ENCODE measurements around the gene MAP3K9.

The MAP3K9 gene

DNA sequence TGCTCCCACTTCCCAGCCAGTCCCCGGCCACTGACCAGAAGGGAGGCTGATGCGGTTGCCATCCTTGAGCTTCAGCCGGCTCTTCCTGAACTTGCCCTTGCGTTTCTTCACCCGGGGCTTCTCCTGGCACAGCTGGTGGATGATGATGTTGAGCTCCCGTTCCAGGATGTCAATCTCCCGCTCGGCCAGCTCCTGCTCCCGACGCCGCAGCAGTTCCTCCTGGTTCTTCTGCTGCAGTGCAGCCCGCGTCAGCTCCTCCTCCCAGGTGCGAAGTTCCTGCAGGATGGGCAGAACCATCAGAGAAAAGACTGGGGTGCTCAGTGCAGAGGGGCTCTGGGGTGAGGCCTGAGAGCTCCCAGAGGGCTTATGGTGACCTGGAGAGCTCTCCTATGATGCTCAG is 67.0 kb downstream of the MAP3K9 start:
- H3K9me3 ChIP-seq (ENCODE audit: insufficient read depth, low read length), result no peaks in the 10 kb centered on the region
- H4K20me1 ChIP-seq (ENCODE audit: low read depth, low read length), result no peaks in the 10 kb centered on the region
- H3K4me2 ChIP-seq (ENCODE audit: low read depth, low read length, poor library complexity, severe bottlenecking), result no peak overlapping the region
- H3K27me3 ChIP-seq (ENCODE audit: low read length), result no peaks in the 10 kb centered on the region
- H3K36me3 ChIP-seq (ENCODE audit: low read length), result peaks cover 12% of the 10 kb centered on the region
- no peaks in the 10 kb centered on the region for H3K9me2 ChIP-seq (replicated peaks; ENCODE audit: insufficient read depth, low read length)
- TF ChIP-seq, protein P1, sequence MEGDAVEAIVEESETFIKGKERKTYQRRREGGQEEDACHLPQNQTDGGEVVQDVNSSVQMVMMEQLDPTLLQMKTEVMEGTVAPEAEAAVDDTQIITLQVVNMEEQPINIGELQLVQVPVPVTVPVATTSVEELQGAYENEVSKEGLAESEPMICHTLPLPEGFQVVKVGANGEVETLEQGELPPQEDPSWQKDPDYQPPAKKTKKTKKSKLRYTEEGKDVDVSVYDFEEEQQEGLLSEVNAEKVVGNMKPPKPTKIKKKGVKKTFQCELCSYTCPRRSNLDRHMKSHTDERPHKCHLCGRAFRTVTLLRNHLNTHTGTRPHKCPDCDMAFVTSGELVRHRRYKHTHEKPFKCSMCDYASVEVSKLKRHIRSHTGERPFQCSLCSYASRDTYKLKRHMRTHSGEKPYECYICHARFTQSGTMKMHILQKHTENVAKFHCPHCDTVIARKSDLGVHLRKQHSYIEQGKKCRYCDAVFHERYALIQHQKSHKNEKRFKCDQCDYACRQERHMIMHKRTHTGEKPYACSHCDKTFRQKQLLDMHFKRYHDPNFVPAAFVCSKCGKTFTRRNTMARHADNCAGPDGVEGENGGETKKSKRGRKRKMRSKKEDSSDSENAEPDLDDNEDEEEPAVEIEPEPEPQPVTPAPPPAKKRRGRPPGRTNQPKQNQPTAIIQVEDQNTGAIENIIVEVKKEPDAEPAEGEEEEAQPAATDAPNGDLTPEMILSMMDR (IDR thresholded peaks at IDR 0.05; ENCODE audit: insufficient read depth, low read length, poor library complexity, severe bottlenecking), result no peak
- no peak for TF ChIP-seq EZH2phosphoT487 (conservative IDR thresholded peaks at IDR 0.05; ENCODE audit: low read length)
- no peak overlapping the region for H3K4me3 ChIP-seq (ENCODE audit: insufficient read depth, low read length, poor library complexity, severe bottlenecking)
- no peaks in the 10 kb centered on the region for H3F3A ChIP-seq (ENCODE audit: insufficient read depth)
- H3K27ac ChIP-seq (ENCODE audit: low read depth, low read length), result no peak overlapping the region
- H2AFZ ChIP-seq (ENCODE audit: low read depth, low read length, severe bottlenecking), result no peak overlapping the region
- no peak overlapping the region for H3K9ac ChIP-seq (ENCODE audit: low read length)
- H3K79me2 ChIP-seq (ENCODE audit: insufficient read depth, low read length), result no peaks in the 10 kb centered on the region

DNA sequence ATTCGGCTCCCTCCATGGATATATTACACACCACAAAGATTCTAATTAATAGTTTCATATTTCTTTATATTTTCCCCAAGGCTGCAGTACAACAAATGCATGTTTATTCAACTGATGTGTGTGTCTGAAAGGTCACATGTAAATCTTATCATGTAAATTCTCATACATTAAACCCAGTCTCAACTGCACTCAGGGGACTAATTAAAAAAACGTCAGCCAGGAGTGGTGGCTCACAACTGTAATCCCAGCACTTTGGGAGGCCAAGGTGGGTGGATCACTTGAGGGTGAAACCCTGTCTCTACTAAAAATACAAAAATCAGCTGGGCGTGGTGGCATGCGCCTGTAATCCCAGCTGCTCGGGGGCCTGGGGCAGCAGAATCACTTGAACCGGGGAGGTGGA is 67.8 kb downstream of the MAP3K9 start:
- H4K20me1 ChIP-seq (ENCODE audit: low read depth, low read length), result no peaks in the 10 kb centered on the region
- no peaks in the 10 kb centered on the region for H3K9me3 ChIP-seq (ENCODE audit: insufficient read depth, low read length)
- peaks cover 11% of the 10 kb centered on the region; the same call in 1 of the 2 replicates for H3K36me3 ChIP-seq (ENCODE audit: low read length)
- no peak overlapping the region for H2AFZ ChIP-seq (ENCODE audit: low read depth, low read length, severe bottlenecking)
- H3F3A ChIP-seq (ENCODE audit: insufficient read depth), result no peaks in the 10 kb centered on the region
- no peak for TF ChIP-seq EZH2phosphoT487 (conservative IDR thresholded peaks at IDR 0.05; ENCODE audit: low read length)
- TF ChIP-seq, protein P1 (IDR thresholded peaks at IDR 0.05; ENCODE audit: insufficient read depth, low read length, poor library complexity, severe bottlenecking), result no peak
- H3K4me3 ChIP-seq (ENCODE audit: insufficient read depth, low read length, poor library complexity, severe bottlenecking), result no peak overlapping the region
- H3K9ac ChIP-seq (ENCODE audit: low read length), result no peak overlapping the region
- H3K79me2 ChIP-seq (ENCODE audit: insufficient read depth, low read length), result no peaks in the 10 kb centered on the region
- no peaks in the 10 kb centered on the region for H3K27me3 ChIP-seq (ENCODE audit: low read length)
- H3K9me2 ChIP-seq (replicated peaks; ENCODE audit: insufficient read depth, low read length), result no peaks in the 10 kb centered on the region
- H3K4me2 ChIP-seq (ENCODE audit: low read depth, low read length, poor library complexity, severe bottlenecking), result no peak overlapping the region
- H3K27ac ChIP-seq (ENCODE audit: low read depth, low read length), result no peak overlapping the region

DNA sequence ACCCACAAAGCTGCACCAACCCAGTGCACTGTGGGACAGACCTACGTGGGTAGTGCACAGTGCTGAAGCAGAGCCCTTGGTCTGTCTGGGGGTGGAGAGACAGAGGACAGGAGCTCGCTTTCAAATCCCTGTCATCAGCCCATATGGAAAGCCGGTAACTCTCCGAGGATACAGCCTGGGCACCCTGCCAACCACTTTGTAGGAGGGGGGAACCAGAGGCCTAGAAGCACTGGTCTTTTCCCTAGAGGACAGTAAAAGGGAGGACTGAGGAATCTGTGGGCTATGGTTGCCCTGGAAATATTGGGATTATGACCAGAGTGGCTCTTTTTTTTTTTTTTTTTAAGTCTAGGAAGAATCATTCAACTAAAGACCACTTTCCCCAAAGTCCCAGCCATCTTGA is 74.3 kb downstream of the MAP3K9 start:
- H3K9me2 ChIP-seq (replicated peaks; ENCODE audit: insufficient read depth, low read length), result no peaks in the 10 kb centered on the region
- no peak overlapping the region for H3K4me2 ChIP-seq (ENCODE audit: low read depth, low read length, poor library complexity, severe bottlenecking)
- no peak overlapping the region for H2AFZ ChIP-seq (ENCODE audit: low read depth, low read length, severe bottlenecking)
- no peaks in the 10 kb centered on the region for H3K9me3 ChIP-seq (ENCODE audit: insufficient read depth, low read length)
- no peaks in the 10 kb centered on the region for H3K27me3 ChIP-seq (ENCODE audit: low read length)
- no peak overlapping the region for H3K9ac ChIP-seq (ENCODE audit: low read length)
- TF ChIP-seq, protein P1 (IDR thresholded peaks at IDR 0.05; ENCODE audit: insufficient read depth, low read length, poor library complexity, severe bottlenecking), result no peak
- TF ChIP-seq EZH2phosphoT487 (conservative IDR thresholded peaks at IDR 0.05; ENCODE audit: low read length), result no peak
- H4K20me1 ChIP-seq (ENCODE audit: low read depth, low read length), result no peaks in the 10 kb centered on the region
- H3K4me3 ChIP-seq (ENCODE audit: insufficient read depth, low read length, poor library complexity, severe bottlenecking), result no peak overlapping the region
- H3K36me3 ChIP-seq (ENCODE audit: low read length), result peaks cover 11% of the 10 kb centered on the region; the same call in 1 of the 2 replicates
- no peaks in the 10 kb centered on the region for H3K79me2 ChIP-seq (ENCODE audit: insufficient read depth, low read length)
- H3F3A ChIP-seq (ENCODE audit: insufficient read depth), result no peaks in the 10 kb centered on the region
- H3K27ac ChIP-seq (ENCODE audit: low read depth, low read length), result no peak overlapping the region
